IMR-90 (cell line): ENCODE data around the gene RPS6KA2. TPM values are rescaled to one million over a fixed set of nuclear protein-coding genes. Genes with fewer than 3 reads are reported as not detected.

ENCODE experiments used
- ATAC-seq: fragments of 200-7000 bp; cut with Tn5 transposase; 2 replicates; pipeline ENCODE4 v1.9.1; 2020; ENCODE audit warnings: low read depth, mild to moderate bottlenecking, moderate library complexity
- BruUV-seq: library from RNA; stranded (reverse); fragments of 400-500 nt; replicated peaks from 2 replicates; lab custom pipeline; 2021; lab: Mats Ljungman, UMichigan
- CTCF ChIA-PET: fragments of 300-600 bp; formaldehyde crosslinking; extraction: SDS; loops from one replicate; lab custom pipeline; 2021; ENCODE audit warnings: antibody characterized with exemption; lab: Yijun Ruan, JAX
- POLR2A ChIA-PET: fragments of 300-600 bp; sonication (Branson Sonifier 250); formaldehyde crosslinking; loops from one replicate; lab custom pipeline; 2022; ENCODE audit warnings: antibody characterized with exemption; ENCODE audit not compliant: unreplicated experiment; lab: Charles Lee
- DNase-seq: peaks from one replicate; pipeline ENCODE4 v3.0.0; 2013
- H2AFZ ChIP-seq: replicated peaks from 2 replicates; pipeline ENCODE3; 2013; ENCODE audit warnings: low read length, mild to moderate bottlenecking; ENCODE audit not compliant: poor library complexity
- H2AK5ac ChIP-seq: 2 replicates; pipeline ENCODE4 v1.6.1; 2013; ENCODE audit warnings: low read depth, low read length, inconsistent platforms
- H2AK9ac ChIP-seq: replicated peaks from 2 replicates; pipeline ENCODE3; 2013; ENCODE audit warnings: mild to moderate bottlenecking, low read depth, low read length, moderate library complexity; ENCODE audit not compliant: poor library complexity
- H2BK120ac ChIP-seq: 2 replicates; pipeline ENCODE4 v1.6.1; 2013; ENCODE audit warnings: low read depth, low read length, inconsistent platforms
- H2BK15ac ChIP-seq: 3 replicates; pipeline ENCODE4 v1.6.1; 2013; ENCODE audit warnings: low read depth, low read length, inconsistent platforms
- H2BK20ac ChIP-seq: 2 replicates; pipeline ENCODE4 v1.6.1; 2013; ENCODE audit warnings: low read depth, mild to moderate bottlenecking, inconsistent platforms, low read length, moderate library complexity
- H2BK5ac ChIP-seq: 2 replicates; pipeline ENCODE4 v1.6.1; 2013; ENCODE audit warnings: mild to moderate bottlenecking, low read depth, low read length, inconsistent platforms; ENCODE audit not compliant: poor library complexity, severe bottlenecking
- H3K14ac ChIP-seq: replicated peaks from 2 replicates; pipeline ENCODE4 v1.6.1; 2013; ENCODE audit warnings: low read depth, low read length, inconsistent platforms
- H3K18ac ChIP-seq: 2 replicates; pipeline ENCODE4 v1.6.1; 2013; ENCODE audit warnings: low read depth, low read length, control low read depth
- H3K23ac ChIP-seq: 2 replicates; pipeline ENCODE4 v1.6.1; 2013; ENCODE audit warnings: low read depth, low read length, inconsistent platforms
- H3K27ac ChIP-seq: 2 replicates; pipeline ENCODE4 v1.5.1; 2013; ENCODE audit warnings: mild to moderate bottlenecking, control low read depth, low read length; ENCODE audit not compliant: insufficient read depth
- H3K27me3 ChIP-seq: 2 replicates; pipeline ENCODE4 v1.6.1; 2013; ENCODE audit warnings: low read length; ENCODE audit not compliant: control insufficient read depth, insufficient read depth
- H3K36me3 ChIP-seq: 2 replicates; pipeline ENCODE4 v1.6.1; 2013; ENCODE audit warnings: low read length, mixed read lengths; ENCODE audit not compliant: control insufficient read depth, insufficient read depth
- H3K4ac ChIP-seq: 2 replicates; pipeline ENCODE4 v1.6.1; 2013; ENCODE audit warnings: low read depth, low read length, inconsistent platforms
- H3K4me1 ChIP-seq: 2 replicates; pipeline ENCODE4 v1.6.1; 2013; ENCODE audit warnings: low read length, mixed read lengths; ENCODE audit not compliant: control insufficient read depth, insufficient read depth
- H3K4me2 ChIP-seq: 2 replicates; pipeline ENCODE4 v1.6.1; 2013; ENCODE audit warnings: low read depth, mild to moderate bottlenecking, control low read depth, low read length, moderate library complexity
- H3K4me3 ChIP-seq: 2 replicates; pipeline ENCODE4 v1.5.1; 2013; ENCODE audit warnings: low read depth, mild to moderate bottlenecking, control low read depth, low read length, moderate library complexity; ENCODE audit not compliant: insufficient read depth
- H3K56ac ChIP-seq: 2 replicates; pipeline ENCODE4 v1.6.1; 2013; ENCODE audit warnings: low read length, inconsistent platforms; ENCODE audit not compliant: insufficient read depth; ENCODE audit errors: extremely low read depth
- H3K79me1 ChIP-seq, 2 experiments: 2 replicates each; pipeline ENCODE4 v1.6.1; 2013; ENCODE audit warnings: low read length in 2 of 2, inconsistent platforms in 1 of 2, low read depth in 1 of 2
- H3K9ac ChIP-seq: 2 replicates; pipeline ENCODE4 v1.6.1; 2013; ENCODE audit warnings: low read depth, low read length, control low read depth
- H3K9me1 ChIP-seq: 2 replicates; pipeline ENCODE4 v1.6.1; 2013; ENCODE audit warnings: low read length, inconsistent platforms; ENCODE audit not compliant: insufficient read depth
- H3K9me3 ChIP-seq: 2 replicates; pipeline ENCODE4 v1.6.1; 2013; ENCODE audit warnings: low read length; ENCODE audit not compliant: control insufficient read depth, insufficient read depth
- H4K20me1 ChIP-seq: 2 replicates; pipeline ENCODE4 v1.6.1; 2013; ENCODE audit warnings: low read length, inconsistent platforms; ENCODE audit not compliant: insufficient read depth
- H4K5ac ChIP-seq: 2 replicates; pipeline ENCODE4 v1.6.1; 2013; ENCODE audit warnings: mild to moderate bottlenecking, low read depth, low read length, control low read depth
- H4K8ac ChIP-seq, 2 experiments: 2 replicates each; pipeline ENCODE4 v1.6.1; 2013; ENCODE audit warnings: low read depth in 2 of 2, low read length in 2 of 2, control low read depth in 1 of 2, inconsistent platforms in 1 of 2
- H4K91ac ChIP-seq: 2 replicates; pipeline ENCODE4 v1.6.1; 2013; ENCODE audit warnings: low read depth, low read length, inconsistent platforms; ENCODE audit not compliant: insufficient read depth
- CHD1 ChIP-seq: IDR thresholded peaks from 2 replicates; pipeline ENCODE4 v1.6.1; 2012; ENCODE audit warnings: low read depth, low read length, improper control_type of control experiment
- FOS ChIP-seq: fragments of 150-350 bp; IDR thresholded peaks from 2 replicates; pipeline ENCODE4 v1.6.1; 2016; ENCODE audit warnings: low read depth, low read length
- NFE2L2 ChIP-seq: fragments of 150-350 bp; IDR thresholded peaks from 2 replicates; pipeline ENCODE4 v1.6.1; 2016; ENCODE audit warnings: low read depth, mild to moderate bottlenecking, low read length
- POLR2A ChIP-seq: IDR thresholded peaks from 2 replicates; pipeline ENCODE4 v1.6.1; 2012; ENCODE audit warnings: mild to moderate bottlenecking, low read depth, low read length
- RCOR1 ChIP-seq: IDR thresholded peaks from 2 replicates; pipeline ENCODE4 v1.6.1; 2012; ENCODE audit warnings: mild to moderate bottlenecking, low read length, improper control_type of control experiment; ENCODE audit not compliant: insufficient replicate concordance
- WGBS, 2 experiments: methylation state at CpG; one replicate each; pipeline versions ENCODE4 v1.1.5 to v1.1.7; 2013; ENCODE audit warnings: missing lambda C conversion rate in 2 of 2; ENCODE audit not compliant: insufficient read length in 1 of 2; ENCODE audit errors: extremely low coverage in 2 of 2; 5-methylcytosine and 5-hydroxymethylcytosine counted together
- dilution Hi-C: fragments of 300-500 bp; cut with HindIII; formaldehyde crosslinking; loops from one replicate; pipeline ENCODE4 v1.14.3; 2018; ENCODE audit warnings: low sequenced_read_pairs; ENCODE audit not compliant: unreplicated experiment
- in situ Hi-C: fragments of 300-500 bp; cut with MboI; formaldehyde crosslinking; loops from 3 replicates; pipeline ENCODE4 v1.14.3; 2019; ENCODE audit warnings: low sequenced_read_pairs, inconsistent platforms, mixed read lengths
- intact Hi-C: fragments of 100-400 bp; cut with micrococcal nuclease; formaldehyde crosslinking; loops from 2 replicates; pipeline ENCODE4 v1.10.0; 2022
- polyA plus RNA-seq, 3 experiments: library from polyadenylated mRNA; depleted of rRNA; stranded (reverse); fragments of >200 nt; gene quantifications; 2 replicates each; pipeline ENCODE4 v1.2.3, GENCODE V29; 2012; ENCODE audit warnings: low replicate concordance in 1 of 3
- total RNA-seq: library from RNA; depleted of rRNA; stranded (reverse); fragments of >200 nt; gene quantifications from 2 replicates; pipeline ENCODE4 v1.2.3, GENCODE V29; 2012
- TF ChIP-seq, protein P1 (sequence below): fragments of 150-350 bp; IDR thresholded peaks from 2 replicates; pipeline ENCODE4 v1.6.1; 2017; ENCODE audit warnings: mild to moderate bottlenecking, antibody characterized with exemption, low read length, low read depth
- TF ChIP-seq, protein P2 (sequence below): fragments of 150-350 bp; IDR thresholded peaks from 2 replicates; pipeline ENCODE4 v1.6.1; 2016; ENCODE audit warnings: low read depth, mild to moderate bottlenecking, low read length, moderate library complexity, borderline replicate concordance

The RPS6KA2 gene
- total and polyA plus RNA-seq, 2 of the 4 experiments (the other 2 are of a cell fraction): 26.9 to 31.3 TPM

GRCh38 chr6:166541876-166542579, 85.0 kb downstream of the RPS6KA2 start:
- POLR2A ChIA-PET: interaction anchor here (0.6 kb wide), 1 partner anchor 22 kb away, joined by 3 read pairs; no protein-coding TSS in a partner anchor
- H3K56ac ChIP-seq: no peak overlapping the region
- no peak overlapping the region for H2BK15ac ChIP-seq
- H4K5ac ChIP-seq: no peak overlapping the region
- no peak overlapping the region for H3K4me3 ChIP-seq
- H3K18ac ChIP-seq: no peak overlapping the region
- peaks cover 5% of the 10 kb centered on the region; the same call in 1 of the 2 replicates for H3K4me1 ChIP-seq
- no TSS peak for BruUV-seq
- no peak overlapping the region for H2AK9ac ChIP-seq
- no peak for TF ChIP-seq POLR2A
- TF ChIP-seq RCOR1: no peak
- TF ChIP-seq, protein P1, sequence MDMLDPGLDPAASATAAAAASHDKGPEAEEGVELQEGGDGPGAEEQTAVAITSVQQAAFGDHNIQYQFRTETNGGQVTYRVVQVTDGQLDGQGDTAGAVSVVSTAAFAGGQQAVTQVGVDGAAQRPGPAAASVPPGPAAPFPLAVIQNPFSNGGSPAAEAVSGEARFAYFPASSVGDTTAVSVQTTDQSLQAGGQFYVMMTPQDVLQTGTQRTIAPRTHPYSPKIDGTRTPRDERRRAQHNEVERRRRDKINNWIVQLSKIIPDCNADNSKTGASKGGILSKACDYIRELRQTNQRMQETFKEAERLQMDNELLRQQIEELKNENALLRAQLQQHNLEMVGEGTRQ: no peak
- no peak for TF ChIP-seq CHD1
- no peak for TF ChIP-seq NFE2L2
- TF ChIP-seq, protein P2, sequence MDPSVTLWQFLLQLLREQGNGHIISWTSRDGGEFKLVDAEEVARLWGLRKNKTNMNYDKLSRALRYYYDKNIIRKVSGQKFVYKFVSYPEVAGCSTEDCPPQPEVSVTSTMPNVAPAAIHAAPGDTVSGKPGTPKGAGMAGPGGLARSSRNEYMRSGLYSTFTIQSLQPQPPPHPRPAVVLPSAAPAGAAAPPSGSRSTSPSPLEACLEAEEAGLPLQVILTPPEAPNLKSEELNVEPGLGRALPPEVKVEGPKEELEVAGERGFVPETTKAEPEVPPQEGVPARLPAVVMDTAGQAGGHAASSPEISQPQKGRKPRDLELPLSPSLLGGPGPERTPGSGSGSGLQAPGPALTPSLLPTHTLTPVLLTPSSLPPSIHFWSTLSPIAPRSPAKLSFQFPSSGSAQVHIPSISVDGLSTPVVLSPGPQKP: no peak
- no peak for TF ChIP-seq FOS
- H3K9me3 ChIP-seq: no peaks in the 10 kb centered on the region
- no peak overlapping the region for H3K4me2 ChIP-seq
- no peak overlapping the region for H2BK5ac ChIP-seq
- peak; percentile 69 for ATAC-seq
- WGBS, 2 experiments: 50% methylated on average over 1 of the region's 12 CpGs; no CpG with 5 or more reads in 1 of the 2 experiments
- H2BK20ac ChIP-seq: no peak overlapping the region
- DNase-seq: peak; percentile 21
- H4K8ac ChIP-seq: no peak overlapping the region
- in situ Hi-C loops (no loop called here), intact Hi-C loops (no loop called here), dilution Hi-C loops (no loop called here)
- H3K14ac ChIP-seq: no peak overlapping the region
- peaks cover 17% of the 10 kb centered on the region for H3K36me3 ChIP-seq
- H3K23ac ChIP-seq: no peak overlapping the region
- H3K27me3 ChIP-seq: no peaks in the 10 kb centered on the region
- no peak overlapping the region for H3K4ac ChIP-seq
- no peak overlapping the region for H3K9ac ChIP-seq
- H3K9me1 ChIP-seq: peaks cover 12% of the 10 kb centered on the region; the same call in 1 of the 2 replicates
- CTCF ChIA-PET: no interaction called here
- no peak overlapping the region for H2AFZ ChIP-seq
- no peak overlapping the region for H3K27ac ChIP-seq
- H4K20me1 ChIP-seq: peaks cover 17% of the 10 kb centered on the region; the same call in 1 of the 2 replicates
- no peak overlapping the region for H4K91ac ChIP-seq
- H2BK120ac ChIP-seq: no peak overlapping the region
- peaks cover 13 to 31% of the 10 kb centered on the region in 2 experiments; a peak in 3 of 4 replicates for H3K79me1 ChIP-seq
- no peak overlapping the region for H2AK5ac ChIP-seq
